HG02571 (cell line): ENCODE data around the gene COL4A3.
"Not testable (repeated sequence)": the region's sequence is repeated elsewhere in the genome, so short reads cannot be mapped to it uniquely, and the experiment has no call there.

Experiments
- ATAC-seq: cut with Tn5 transposase; IDR thresholded peaks from one replicate; pipeline ENCODE4 v1.9.1; 2021; ENCODE audit warnings: mild to moderate bottlenecking, moderate library complexity; ENCODE audit not compliant: unreplicated experiment

The COL4A3 gene

DNA sequence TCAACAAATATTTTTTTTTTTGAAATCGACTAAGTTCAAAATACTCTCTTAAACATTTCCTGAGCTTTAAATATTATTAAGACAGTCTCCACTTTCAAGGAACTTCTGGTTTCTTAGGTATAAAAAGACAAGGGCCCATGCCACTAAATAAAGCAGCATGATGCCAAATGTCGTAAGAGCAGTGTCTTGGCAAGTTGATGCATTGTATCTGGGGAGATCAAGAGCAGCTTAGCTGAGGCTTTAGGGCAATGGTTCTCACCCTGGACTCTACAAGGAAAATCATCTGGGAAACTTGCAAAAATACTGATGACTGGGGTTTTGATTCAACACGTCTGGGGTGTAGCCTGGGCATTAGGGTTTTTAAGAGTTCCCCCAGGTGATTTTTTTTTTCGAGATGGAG, 41.3 kb downstream of the COL4A3 start:
- ATAC-seq = no peak

DNA sequence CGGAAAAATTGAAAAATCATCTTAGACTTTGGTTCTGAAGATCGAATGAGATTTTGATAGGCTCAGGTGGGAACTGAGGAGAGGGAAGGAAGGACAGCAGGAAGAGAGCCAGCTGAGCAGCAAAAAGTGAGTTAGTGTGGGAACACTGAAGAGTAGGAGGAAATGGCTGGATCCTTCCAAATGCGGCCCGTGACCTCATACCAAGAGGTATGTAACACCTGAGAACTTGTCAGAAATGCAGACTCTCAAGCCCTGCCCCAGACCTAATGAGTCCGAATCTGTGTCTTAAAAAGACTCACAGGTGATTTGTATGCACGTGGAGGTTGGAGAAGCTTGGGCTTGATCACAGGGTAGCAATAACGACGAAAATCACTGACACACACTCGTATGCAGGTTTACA, 42.0 kb downstream of the COL4A3 start:
- no peak for ATAC-seq

DNA sequence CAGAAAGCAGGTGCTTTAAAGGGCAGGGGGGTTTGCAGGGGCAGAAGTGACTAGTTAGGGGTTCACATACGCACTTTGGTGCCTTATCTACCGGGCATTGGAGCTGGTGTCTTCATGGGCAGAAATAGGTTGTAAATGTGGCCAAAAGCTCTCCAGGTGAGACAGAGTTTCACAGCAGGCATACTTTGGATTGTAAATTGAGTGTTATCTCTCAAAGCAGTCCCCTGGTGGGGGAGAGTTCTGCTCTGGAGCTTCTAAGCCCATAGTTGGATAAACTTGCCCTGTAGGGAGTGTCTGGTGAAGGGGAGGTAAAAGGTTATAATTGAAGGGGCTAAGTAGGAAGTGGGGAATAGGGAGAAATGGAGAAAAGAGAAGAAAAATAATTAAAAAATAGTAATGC, 43.1 kb downstream of the COL4A3 start:
- no peak for ATAC-seq

DNA sequence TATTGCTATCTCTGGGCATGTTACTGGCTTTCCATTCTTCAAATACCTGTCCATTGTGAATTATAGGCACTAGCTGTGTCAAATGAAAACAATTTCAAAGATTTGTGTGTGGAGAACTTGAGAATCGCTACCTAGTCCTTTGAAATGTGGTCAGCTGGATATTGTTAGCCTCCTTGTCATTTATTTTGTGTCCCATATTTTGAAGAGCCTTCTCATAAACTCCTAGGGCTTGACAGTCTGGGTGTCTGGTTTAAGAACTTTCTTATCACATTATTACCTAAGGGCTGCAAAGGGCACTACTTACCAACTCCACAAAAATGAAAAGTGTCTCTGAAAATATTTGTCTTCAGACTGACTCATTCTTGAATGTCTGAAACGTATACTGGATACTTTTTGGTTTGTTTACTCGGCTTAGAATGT, 50.2 kb downstream of the COL4A3 start:
- ATAC-seq = no peak

GRCh38 chr2:227219312-227220105, 55.1 kb downstream of the COL4A3 start:
- ATAC-seq = no peak

DNA sequence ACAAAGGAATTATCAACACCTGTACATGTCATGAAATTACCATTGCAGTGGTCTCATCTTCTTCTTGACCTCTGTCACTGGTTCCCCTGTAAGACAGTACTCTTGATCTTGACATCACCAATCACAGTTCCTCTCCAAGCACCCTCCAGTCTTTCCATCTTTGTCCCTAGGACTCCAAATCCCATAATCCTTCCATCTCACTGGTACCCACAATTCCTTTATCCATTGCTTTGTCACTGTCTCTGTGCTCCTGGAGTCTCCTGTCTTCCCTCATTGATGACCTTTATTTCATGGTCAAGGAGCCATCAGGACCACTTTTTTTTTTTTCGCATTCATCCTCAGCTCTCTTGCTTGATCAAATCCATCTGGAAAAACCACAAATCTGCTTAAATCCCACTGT, 56.7 kb downstream of the COL4A3 start:
- no peak for ATAC-seq

DNA sequence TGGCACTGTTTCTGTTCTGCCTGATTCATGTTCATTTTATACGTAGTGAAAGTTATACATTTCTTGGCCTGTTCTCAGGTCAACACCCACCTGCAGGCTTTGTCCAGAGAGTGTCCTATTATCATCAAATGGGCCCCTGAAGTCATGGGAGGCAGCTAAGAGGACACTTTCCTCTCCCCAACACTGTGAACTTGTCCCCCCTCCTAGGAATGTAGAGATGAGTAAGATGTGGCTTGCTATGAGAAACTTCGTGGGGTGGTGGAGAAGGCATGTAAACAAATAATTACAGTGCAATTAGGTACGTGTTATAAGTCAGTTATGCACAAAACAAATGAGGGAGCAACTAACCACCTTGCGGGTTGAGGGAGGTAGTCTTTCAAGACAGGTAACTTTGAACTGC, 57.9 kb downstream of the COL4A3 start:
- no peak for ATAC-seq

GRCh38 chr2:227225641-227226040, 61.2 kb downstream of the COL4A3 start:
- not testable (repeated sequence) for ATAC-seq

DNA sequence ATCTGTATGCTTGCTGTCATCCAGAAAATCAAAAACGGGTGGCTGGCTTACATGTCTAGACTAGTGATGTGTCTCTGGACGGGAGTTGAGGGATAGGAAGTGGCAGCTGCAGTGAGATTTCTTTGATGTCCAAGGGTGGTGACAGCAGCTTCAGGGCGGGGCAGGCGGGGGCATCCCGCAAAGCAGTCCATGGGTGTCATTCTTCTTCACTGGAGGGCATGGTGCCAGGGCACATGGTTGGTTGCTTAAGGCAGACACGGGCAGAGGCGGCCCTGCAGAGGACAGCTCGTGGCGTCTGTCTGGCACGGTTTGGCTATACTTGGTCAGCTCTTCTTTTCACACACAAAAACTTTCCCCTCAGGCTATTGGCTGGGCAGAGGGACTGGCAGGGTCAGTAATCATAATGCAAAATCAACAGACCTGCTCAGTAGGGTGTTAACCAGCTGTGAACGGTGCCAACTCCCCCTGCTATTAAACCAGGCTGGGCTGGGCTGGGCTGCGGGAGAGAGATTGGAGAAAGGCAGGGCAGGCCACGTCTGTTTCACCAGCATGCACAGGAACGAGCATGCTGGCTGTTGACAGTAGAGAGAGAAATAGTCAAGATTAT, 63.7 kb downstream of the COL4A3 start:
- no peak for ATAC-seq

GRCh38 chr2:227230151-227230550, 65.7 kb downstream of the COL4A3 start:
- ATAC-seq = no peak

- ATAC-seq = no peak
These were observed 70.0 kb downstream of the COL4A3 start for GRCh38 chr2:227234429-227234828.

DNA sequence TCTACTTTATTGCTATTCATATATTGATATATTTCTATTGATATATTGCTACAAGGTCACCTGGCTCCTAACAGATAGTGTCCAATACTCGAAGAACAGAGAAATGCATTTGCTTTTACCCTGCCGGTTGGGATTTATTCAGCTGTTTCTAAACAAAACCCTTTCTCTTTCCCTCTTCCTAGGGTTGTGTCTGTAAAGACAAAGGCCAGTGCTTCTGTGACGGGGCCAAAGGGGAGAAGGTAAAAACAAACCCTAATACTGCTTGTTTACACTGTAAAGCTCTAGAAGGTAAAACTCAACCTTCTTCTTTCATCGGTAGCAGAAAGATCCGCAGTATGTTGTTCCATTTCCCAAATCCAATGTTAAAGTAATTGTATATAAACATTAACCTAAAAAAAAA, 73.4 kb downstream of the COL4A3 start:
- no peak for ATAC-seq

GRCh38 chr2:227238238-227239237, 74.1 kb downstream of the COL4A3 start:
- no peak for ATAC-seq

GRCh38 chr2:227241005-227241404, 76.6 kb downstream of the COL4A3 start:
- ATAC-seq = no peak

DNA sequence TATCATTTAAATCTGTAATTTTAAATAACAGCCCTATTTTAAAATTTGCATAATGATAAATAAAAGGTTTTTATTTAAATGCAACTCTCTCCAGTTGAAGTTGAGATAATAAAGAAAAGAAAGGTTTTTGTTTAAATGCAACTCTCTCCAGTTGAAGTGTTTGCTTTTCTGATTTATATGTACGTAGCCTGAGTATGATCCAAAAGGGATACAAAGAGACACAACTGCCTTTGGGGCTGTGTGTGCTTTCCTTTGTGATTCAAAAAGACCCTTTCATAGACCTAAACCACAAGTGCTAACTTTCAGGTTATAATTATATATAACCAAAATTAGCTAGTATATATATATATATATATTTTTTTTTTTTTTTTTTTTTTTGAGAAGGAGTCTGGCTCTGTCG, 84.5 kb downstream of the COL4A3 start:
- ATAC-seq = no peak

DNA sequence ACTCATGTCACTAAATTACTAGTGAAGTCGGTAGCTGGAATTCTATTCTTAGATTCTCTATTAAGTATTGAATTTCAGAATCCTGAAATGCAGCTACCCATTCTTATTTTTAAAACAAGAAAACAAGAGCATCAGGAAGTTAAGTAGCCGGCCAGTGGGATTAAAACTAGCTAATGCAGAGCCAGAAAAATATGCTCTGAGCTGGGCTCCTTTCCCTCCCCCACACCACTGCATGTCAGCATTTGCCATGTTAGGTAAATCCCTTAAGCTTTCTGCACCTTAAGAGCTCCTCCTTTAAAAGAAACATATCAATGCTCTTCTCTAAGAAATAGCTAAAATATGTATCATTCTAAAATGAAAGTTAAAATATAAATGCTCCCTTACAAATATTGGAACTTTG, 88.4 kb downstream of the COL4A3 start:
- ATAC-seq = no peak

- ATAC-seq = no peak
These were observed 92.2 kb downstream of the COL4A3 start for GRCh38 chr2:227256605-227257004.

DNA sequence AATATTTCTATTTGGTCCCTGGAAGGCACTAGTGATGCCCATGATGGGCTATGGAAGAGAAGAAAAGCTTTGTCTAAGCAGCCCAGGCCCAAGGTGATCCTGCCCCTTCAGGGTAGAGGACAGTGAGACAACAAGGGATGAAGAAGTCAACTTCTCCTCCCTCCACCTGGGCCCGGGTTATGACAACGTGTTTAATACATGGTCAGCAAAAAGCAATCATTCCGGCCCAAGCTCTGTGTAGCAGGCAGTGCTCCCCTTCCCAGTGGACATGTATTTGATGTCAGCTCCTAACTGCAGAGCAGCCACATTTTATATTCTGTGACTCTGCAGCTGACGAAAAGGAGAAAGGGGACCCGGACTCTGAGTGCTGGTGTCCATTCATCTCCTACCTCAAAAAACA, 93.4 kb downstream of the COL4A3 start:
- ATAC-seq = no peak

GRCh38 chr2:227260041-227260440, 95.6 kb downstream of the COL4A3 start:
- ATAC-seq = no peak

- ATAC-seq = no peak
These were observed 103.1 kb downstream of the COL4A3 start for GRCh38 chr2:227267410-227268115.

- ATAC-seq = no peak
These were observed 116.5 kb downstream of the COL4A3 start for GRCh38 chr2:227280895-227281294.
